Heart left ventricle (tissue), 13 donors: ENCODE data around the gene GLB1L2.

Experiments
- CTCF ChIP-seq, 12 donors: fragments of 200-600 bp; sonication (generic) in 4 of 12; IDR thresholded peaks; one replicate each; pipeline versions ENCODE4 v1.5.0 to v1.8.0; 2018 to 2022; ENCODE audit warnings: antibody characterized with exemption in 12 of 12, mild to moderate bottlenecking in 5 of 12
- POLR2A ChIP-seq, 2 donors: fragments of 450-650 bp; IDR thresholded peaks; one replicate each; pipeline ENCODE4 v1.6.1; 2017; ENCODE audit warnings: antibody characterized with exemption in 2 of 2, mild to moderate bottlenecking in 2 of 2, moderate library complexity in 2 of 2
- donor health status: ischemic (EF 13 %, LVEDD 7.1; RV severe dilation, severe dysfunction).
- donor health status: DM: no; HTN: yes; CAD: no.
- donor health status: DM: no; HTN: no; CAD: no.
- donor health status: ischemic (EF 25% LVEDD 6.9; RV normal size, moderate dysfunction).
- donor health status: ischemic (EF 25% LVEDD 5.7; RV mildly dilated, moderate dysfunction).
- donor health status: ischemic (EF 35%, LVEDD 5.7; RV mildly dilated, moderate dysfunction).
- donor health status: nonischemic (EF 11% LVEDD 7.7; RV severe dilation, severe dysfunction).
- donor health status: DM: yes; HTN: yes; CAD: no.
- donor health status: PGD.
- donor health status: ischemic (EF 29% LVEDD 5.4; RV normal size, mild dysfunction).
- donor health status: nonischemic (EF 23%, LVEDD 6.1; RV moderate dilation, normal function).

GRCh38 chr11:134313379-134313778 lies 18.4 kb upstream of the GLB1L2 start:
- TF ChIP-seq CTCF (IDR thresholded peaks at IDR 0.05) (no peak), POLR2A (IDR thresholded peaks at IDR 0.05) (no peak)
